ENCODE results near the gene TMEM247. TPM values are rescaled to one million over a fixed set of nuclear protein-coding genes. Genes with fewer than 3 reads are reported as not detected.

Gene TMEM247
- total RNA-seq, 1 experiment from 2014 or later: not detected

DNA sequence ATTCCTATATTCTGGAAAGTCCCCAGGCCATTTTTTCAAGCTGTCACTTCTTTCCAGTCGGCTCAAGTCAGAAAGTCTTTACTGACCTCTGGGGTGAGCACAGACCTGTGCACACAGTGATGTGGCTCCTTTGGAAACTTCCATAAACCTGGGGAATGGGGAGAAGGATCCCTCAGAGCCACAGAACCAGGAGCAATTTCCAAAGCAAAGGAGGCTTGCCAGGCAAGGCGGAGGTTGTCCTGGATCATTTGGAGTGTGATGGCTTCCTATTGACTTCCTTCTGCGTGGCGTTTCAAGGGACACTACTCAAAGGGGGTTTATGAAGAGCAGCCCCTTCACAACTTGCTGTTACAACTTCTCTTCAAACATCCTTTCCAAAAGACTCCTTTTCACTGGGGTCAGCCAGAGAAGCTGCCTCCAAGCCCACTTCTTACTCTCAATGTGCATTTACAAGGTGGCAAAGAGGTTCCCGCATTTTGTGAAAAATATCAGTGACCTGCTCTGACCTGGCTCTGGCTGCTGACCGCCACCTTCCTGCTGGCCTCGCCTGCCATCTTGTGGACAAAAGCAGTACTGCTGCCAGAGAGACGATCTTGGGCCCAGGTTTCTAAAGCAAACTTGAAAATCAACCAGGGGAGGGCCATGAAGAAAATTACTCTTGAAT, 18.2 kb upstream of the TMEM247 start:
- no peaks in the 10 kb centered on the region for H3K27me3 ChIP-seq (ENCODE audit: low read length)
- no peaks in the 10 kb centered on the region for H3K36me3 ChIP-seq (ENCODE audit: insufficient read depth, low read length)

DNA sequence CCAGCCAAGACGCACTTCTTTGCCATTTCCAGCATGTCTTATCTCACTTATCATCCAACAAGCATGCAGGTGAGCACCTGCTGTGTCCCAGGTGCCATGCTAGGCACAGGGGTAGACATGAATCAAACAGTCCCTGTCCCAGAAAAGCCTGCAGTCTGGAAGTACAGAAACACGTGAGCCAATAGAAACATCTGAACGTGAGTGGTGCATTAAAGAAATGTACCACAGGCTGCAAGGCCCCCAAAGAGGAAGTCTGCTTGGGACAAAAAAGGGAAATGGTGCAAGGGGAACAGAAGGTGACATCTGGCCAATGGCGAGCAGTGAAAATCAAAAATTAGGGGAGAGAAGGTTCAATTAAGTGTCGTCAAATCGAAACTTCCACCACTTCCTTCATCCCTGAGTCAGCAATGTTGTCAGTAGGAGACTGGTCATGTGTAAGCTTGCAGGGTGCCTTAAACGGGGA, 17.6 kb upstream of the TMEM247 start:
- H3K4me3 ChIP-seq (ENCODE audit: low read length): no peak overlapping the region
- no peaks in the 10 kb centered on the region for H3K27me3 ChIP-seq (ENCODE audit: low read length)
- H3K9me2 ChIP-seq (replicated peaks; ENCODE audit: insufficient read depth, low read length): no peaks in the 10 kb centered on the region
- DNase-seq: peak; percentile 64
- no peak overlapping the region; the same call in 1 of the 2 replicates for H3K9ac ChIP-seq (ENCODE audit: low read length)
- no peaks in the 10 kb centered on the region for H3K36me3 ChIP-seq (ENCODE audit: insufficient read depth, low read length)
- no peaks in the 10 kb centered on the region for H4K20me1 ChIP-seq (ENCODE audit: insufficient read depth, low read depth, low read length)
- peak overlapping the region; percentile 40; the same call in 1 of the 2 replicates for H2AFZ ChIP-seq (ENCODE audit: low read length)
- peak overlapping the region; percentile 39 for H3K4me2 ChIP-seq (ENCODE audit: low read depth, low read length, poor library complexity, severe bottlenecking)
- H3K4me1 ChIP-seq (ENCODE audit: low read length): peaks cover 9% of the 10 kb centered on the region
- no peaks in the 10 kb centered on the region for H3K79me2 ChIP-seq (ENCODE audit: low read length)
- H3K27ac ChIP-seq (ENCODE audit: low read length): no peak overlapping the region
- H3K9me3 ChIP-seq (ENCODE audit: low read length): no peaks in the 10 kb centered on the region

More for the DNA sequence above, 18.2 kb upstream of the TMEM247 start:
- Histone ChIP-seq H4K20me1 (ENCODE audit: insufficient read depth, low read depth, low read length) (no peaks in the 10 kb centered on the region), H3K4me3 (ENCODE audit: low read length) (no peak overlapping the region), H3K4me1 (ENCODE audit: low read length) (peaks cover 9% of the 10 kb centered on the region), H3K9me3 (ENCODE audit: low read length) (no peaks in the 10 kb centered on the region), H3K27ac (ENCODE audit: low read length) (no peak overlapping the region), H3K9ac (ENCODE audit: low read length) (no peak overlapping the region; the same call in 1 of the 2 replicates), H2AFZ (ENCODE audit: low read length) (no peak overlapping the region), H3K79me2 (ENCODE audit: low read length) (no peaks in the 10 kb centered on the region), H3K4me2 (ENCODE audit: low read depth, low read length, poor library complexity, severe bottlenecking) (peak overlapping the region; percentile 39), H3K9me2 (replicated peaks; ENCODE audit: insufficient read depth, low read length) (no peaks in the 10 kb centered on the region)
- DNase-seq: peak; percentile 87

DNA sequence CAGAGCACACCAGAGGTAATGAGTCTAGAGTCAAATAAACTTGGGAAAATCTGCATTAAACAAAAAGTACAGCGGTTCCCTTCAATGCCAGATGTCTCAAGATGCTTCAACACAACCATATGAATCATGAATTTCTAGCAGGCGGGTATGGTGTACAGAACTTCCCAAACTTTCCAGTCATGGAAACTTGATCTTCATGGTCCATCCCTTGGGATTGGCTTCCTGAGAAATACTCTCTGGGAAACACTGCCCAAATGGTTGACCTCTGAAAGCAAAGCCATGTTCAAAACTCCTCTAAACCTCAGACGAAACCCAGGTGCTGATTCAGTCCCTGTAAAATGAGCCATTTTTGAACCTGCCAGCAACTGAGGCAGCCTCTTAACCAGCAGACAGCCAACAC, 16.4 kb upstream of the TMEM247 start:
- Histone ChIP-seq H3K4me1 (ENCODE audit: low read length) (peaks cover 9% of the 10 kb centered on the region), H3K9me2 (replicated peaks; ENCODE audit: insufficient read depth, low read length) (no peaks in the 10 kb centered on the region), H2AFZ (ENCODE audit: low read length) (no peak overlapping the region), H3K9me3 (ENCODE audit: low read length) (no peaks in the 10 kb centered on the region), H3K79me2 (ENCODE audit: low read length) (no peaks in the 10 kb centered on the region), H3K4me2 (ENCODE audit: low read depth, low read length, poor library complexity, severe bottlenecking) (no peak overlapping the region), H3K4me3 (ENCODE audit: low read length) (no peak overlapping the region), H3K9ac (ENCODE audit: low read length) (no peak overlapping the region), H4K20me1 (ENCODE audit: insufficient read depth, low read depth, low read length) (no peaks in the 10 kb centered on the region), H3K27ac (ENCODE audit: low read length) (no peak overlapping the region), H3K27me3 (ENCODE audit: low read length) (no peaks in the 10 kb centered on the region), H3K36me3 (ENCODE audit: insufficient read depth, low read length) (no peaks in the 10 kb centered on the region)
- no peak for DNase-seq

DNA sequence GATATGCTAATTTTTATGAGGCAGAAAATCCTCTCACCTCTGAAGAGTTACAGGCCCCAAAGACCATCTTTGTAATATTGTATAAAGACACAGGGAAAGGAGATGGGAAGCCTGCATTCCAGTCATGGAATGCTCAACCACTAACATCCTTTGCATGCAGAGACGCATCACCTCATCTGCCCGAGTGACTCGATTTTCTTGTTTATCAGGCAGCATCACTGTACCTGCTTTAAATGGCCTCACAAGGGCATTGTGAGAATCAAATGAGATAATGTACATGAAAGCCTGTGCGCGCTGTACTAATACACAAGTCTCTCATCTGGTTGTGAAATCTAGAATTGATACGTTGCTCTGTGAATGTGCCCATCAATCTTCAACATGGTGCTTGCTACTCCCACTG, 10.2 kb upstream of the TMEM247 start:
- Histone ChIP-seq H3K36me3 (ENCODE audit: insufficient read depth, low read length) (no peaks in the 10 kb centered on the region), H3K4me1 (ENCODE audit: low read length) (no peaks in the 10 kb centered on the region), H3K4me3 (ENCODE audit: low read length) (no peak overlapping the region), H2AFZ (ENCODE audit: low read length) (no peak overlapping the region), H3K79me2 (ENCODE audit: low read length) (no peaks in the 10 kb centered on the region), H3K9ac (ENCODE audit: low read length) (no peak overlapping the region), H3K9me3 (ENCODE audit: low read length) (no peaks in the 10 kb centered on the region), H3K4me2 (ENCODE audit: low read depth, low read length, poor library complexity, severe bottlenecking) (no peak overlapping the region), H4K20me1 (ENCODE audit: insufficient read depth, low read depth, low read length) (no peaks in the 10 kb centered on the region), H3K27me3 (ENCODE audit: low read length) (no peaks in the 10 kb centered on the region), H3K27ac (ENCODE audit: low read length) (no peak overlapping the region), H3K9me2 (replicated peaks; ENCODE audit: insufficient read depth, low read length) (no peaks in the 10 kb centered on the region)
- no peak for DNase-seq

DNA sequence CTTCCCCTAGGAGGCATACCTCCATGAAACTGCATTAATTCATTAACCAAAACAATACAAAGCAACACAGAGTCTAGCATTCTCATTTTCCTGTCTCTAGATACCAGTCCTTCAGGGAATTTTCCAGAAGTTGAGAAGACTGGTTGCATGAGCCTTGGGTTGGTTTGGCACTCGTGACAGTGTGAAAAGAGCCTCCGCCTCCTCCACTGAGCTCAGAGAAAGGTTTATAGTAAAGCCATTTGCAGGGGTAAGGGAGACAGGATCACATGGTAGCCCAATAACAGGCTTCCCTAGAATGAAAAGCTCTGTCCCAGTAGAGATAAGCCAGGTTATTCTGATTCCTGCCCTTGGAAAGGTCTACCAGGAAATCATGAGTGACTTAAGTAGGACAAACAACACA, 9.7 kb upstream of the TMEM247 start:
- no peak overlapping the region for H3K4me2 ChIP-seq (ENCODE audit: low read depth, low read length, poor library complexity, severe bottlenecking)
- no peak for DNase-seq
- H3K9ac ChIP-seq (ENCODE audit: low read length): no peak overlapping the region
- H3K9me2 ChIP-seq (replicated peaks; ENCODE audit: insufficient read depth, low read length): no peaks in the 10 kb centered on the region
- H3K9me3 ChIP-seq (ENCODE audit: low read length): no peaks in the 10 kb centered on the region
- H3K79me2 ChIP-seq (ENCODE audit: low read length): no peaks in the 10 kb centered on the region
- H4K20me1 ChIP-seq (ENCODE audit: insufficient read depth, low read depth, low read length): no peaks in the 10 kb centered on the region
- H3K4me1 ChIP-seq (ENCODE audit: low read length): no peaks in the 10 kb centered on the region
- no peaks in the 10 kb centered on the region for H3K36me3 ChIP-seq (ENCODE audit: insufficient read depth, low read length)
- no peak overlapping the region for H3K27ac ChIP-seq (ENCODE audit: low read length)
- no peak overlapping the region for H2AFZ ChIP-seq (ENCODE audit: low read length)
- no peak overlapping the region for H3K4me3 ChIP-seq (ENCODE audit: low read length)
- H3K27me3 ChIP-seq (ENCODE audit: low read length): no peaks in the 10 kb centered on the region

DNA sequence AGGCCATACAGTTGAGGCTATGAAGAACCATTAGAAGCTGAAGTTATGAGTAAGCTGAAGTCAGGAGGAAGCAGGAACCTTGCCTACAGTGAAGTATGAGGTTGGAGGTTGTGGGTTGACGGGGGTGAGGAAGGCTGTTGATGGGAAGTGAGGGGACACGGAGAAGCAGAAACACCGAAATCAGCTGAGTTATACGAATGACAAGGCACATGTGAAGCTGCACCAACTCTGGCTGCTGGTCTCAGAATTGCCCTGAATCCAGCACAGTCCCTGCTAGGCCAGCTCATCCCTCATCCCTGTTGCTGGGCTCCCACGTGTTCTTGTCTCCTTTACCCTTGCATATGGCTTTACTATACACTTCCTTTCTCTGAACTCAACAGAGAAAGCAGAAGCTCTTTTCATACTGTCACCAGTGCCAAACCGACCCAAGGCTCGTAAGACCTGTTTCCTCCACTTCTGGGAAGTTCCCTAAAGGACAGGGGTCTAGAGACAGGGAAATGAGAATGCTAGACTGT, 9.2 kb upstream of the TMEM247 start:
- Histone ChIP-seq H3K79me2 (ENCODE audit: low read length) (no peaks in the 10 kb centered on the region), H3K9ac (ENCODE audit: low read length) (no peak overlapping the region), H3K27ac (ENCODE audit: low read length) (no peak overlapping the region), H3K36me3 (ENCODE audit: insufficient read depth, low read length) (no peaks in the 10 kb centered on the region), H3K4me1 (ENCODE audit: low read length) (no peaks in the 10 kb centered on the region), H3K9me2 (replicated peaks; ENCODE audit: insufficient read depth, low read length) (no peaks in the 10 kb centered on the region), H4K20me1 (ENCODE audit: insufficient read depth, low read depth, low read length) (no peaks in the 10 kb centered on the region), H3K4me3 (ENCODE audit: low read length) (no peak overlapping the region), H3K4me2 (ENCODE audit: low read depth, low read length, poor library complexity, severe bottlenecking) (no peak overlapping the region), H3K27me3 (ENCODE audit: low read length) (no peaks in the 10 kb centered on the region), H3K9me3 (ENCODE audit: low read length) (no peaks in the 10 kb centered on the region), H2AFZ (ENCODE audit: low read length) (no peak overlapping the region)
- DNase-seq: no peak

DNA sequence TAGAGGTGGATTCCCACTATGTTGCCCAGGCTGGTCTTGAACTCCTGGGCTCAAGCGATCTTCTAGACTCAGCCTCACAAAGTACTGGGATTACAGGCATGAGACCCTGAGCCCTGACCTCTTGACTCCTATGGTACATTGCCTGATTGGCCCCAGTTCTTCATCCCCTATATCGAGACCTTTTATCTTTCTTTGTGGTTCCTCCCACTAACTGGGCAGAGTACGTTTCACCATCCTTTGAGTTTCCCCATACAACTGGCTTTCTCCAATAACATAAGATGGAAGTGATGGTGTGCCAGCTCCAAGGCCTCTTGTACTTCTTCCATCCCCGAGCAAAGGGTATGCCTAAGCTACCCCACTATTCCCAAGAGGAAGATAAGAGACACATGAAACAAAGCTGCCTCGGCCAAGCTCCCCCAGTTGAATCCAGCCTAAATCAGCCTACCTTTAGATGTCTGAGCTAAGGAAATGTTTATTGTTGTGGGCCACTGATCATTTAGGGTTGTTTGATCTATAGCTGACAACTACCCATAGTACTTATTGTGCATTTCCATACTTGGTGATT, 8.3 kb upstream of the TMEM247 start:
- Histone ChIP-seq H3K36me3 (ENCODE audit: insufficient read depth, low read length) (no peaks in the 10 kb centered on the region), H2AFZ (ENCODE audit: low read length) (no peak overlapping the region)

DNA sequence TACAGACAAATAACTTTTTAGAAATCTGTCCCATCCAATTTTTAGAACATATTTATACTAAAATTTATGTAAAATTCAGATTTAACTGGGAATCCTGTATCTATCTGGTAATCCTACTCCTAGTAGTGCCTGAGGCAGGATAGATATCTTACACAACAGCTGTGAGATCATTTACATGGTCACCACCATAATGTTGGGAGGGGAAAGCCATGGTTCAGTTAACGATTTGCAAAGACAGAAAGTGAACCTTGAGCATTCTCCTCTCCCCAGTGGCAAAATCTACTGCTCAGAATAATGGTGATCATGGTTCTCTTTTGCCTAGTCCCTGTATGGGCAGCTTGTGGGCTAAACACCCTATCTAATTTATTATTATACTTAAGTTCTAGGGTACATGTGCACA, 7.7 kb upstream of the TMEM247 start:
- no peak overlapping the region for H3K4me3 ChIP-seq (ENCODE audit: low read length)
- H3K9me3 ChIP-seq (ENCODE audit: low read length): no peaks in the 10 kb centered on the region
- H3K4me1 ChIP-seq (ENCODE audit: low read length): no peaks in the 10 kb centered on the region
- no peak overlapping the region for H2AFZ ChIP-seq (ENCODE audit: low read length)
- no peak for DNase-seq
- H3K27ac ChIP-seq (ENCODE audit: low read length): no peak overlapping the region
- H4K20me1 ChIP-seq (ENCODE audit: insufficient read depth, low read depth, low read length): no peaks in the 10 kb centered on the region
- no peak overlapping the region for H3K4me2 ChIP-seq (ENCODE audit: low read depth, low read length, poor library complexity, severe bottlenecking)
- H3K79me2 ChIP-seq (ENCODE audit: low read length): no peaks in the 10 kb centered on the region
- H3K9me2 ChIP-seq (replicated peaks; ENCODE audit: insufficient read depth, low read length): no peaks in the 10 kb centered on the region
- no peak overlapping the region for H3K9ac ChIP-seq (ENCODE audit: low read length)
- H3K36me3 ChIP-seq (ENCODE audit: insufficient read depth, low read length): no peaks in the 10 kb centered on the region
- H3K27me3 ChIP-seq (ENCODE audit: low read length): no peaks in the 10 kb centered on the region

More for the DNA sequence above, 8.3 kb upstream of the TMEM247 start:
- Histone ChIP-seq H3K27me3 (ENCODE audit: low read length) (no peaks in the 10 kb centered on the region), H3K9me3 (ENCODE audit: low read length) (no peaks in the 10 kb centered on the region), H3K4me1 (ENCODE audit: low read length) (no peaks in the 10 kb centered on the region), H3K4me2 (ENCODE audit: low read depth, low read length, poor library complexity, severe bottlenecking) (no peak overlapping the region), H3K4me3 (ENCODE audit: low read length) (no peak overlapping the region), H3K27ac (ENCODE audit: low read length) (no peak overlapping the region), H3K9ac (ENCODE audit: low read length) (no peak overlapping the region), H3K79me2 (ENCODE audit: low read length) (no peaks in the 10 kb centered on the region), H3K9me2 (replicated peaks; ENCODE audit: insufficient read depth, low read length) (no peaks in the 10 kb centered on the region), H4K20me1 (ENCODE audit: insufficient read depth, low read depth, low read length) (no peaks in the 10 kb centered on the region)
- DNase-seq: no peak

Measured in Karpas-422 (cell line).